Tibial nerve (tissue), 4 donors: Measurements from ENCODE around the gene SLC12A9.

ENCODE experiments used
- EP300 ChIP-seq, 2 donors: sonication (generic); formaldehyde crosslinking; IDR thresholded peaks; one replicate each; pipeline ENCODE4 v1.6.1; 2017; ENCODE audit warnings: antibody characterized with exemption in 2 of 2, mild to moderate bottlenecking in 1 of 2
- POLR2A ChIP-seq, 2 donors: fragments of 450-650 bp; IDR thresholded peaks; one replicate each; pipeline ENCODE4 v1.6.1; 2017; ENCODE audit warnings: antibody characterized with exemption in 2 of 2, mild to moderate bottlenecking in 2 of 2, moderate library complexity in 2 of 2
- TF ChIP-seq, protein P1 (sequence below), 5 experiments: fragments of 200-600 bp in 3 of 5; fragments of 450-650 bp in 2 of 5; sonication (generic) in 3 of 5; IDR thresholded peaks; one replicate each; pipeline ENCODE4 v1.5.1; 2016 to 2019; ENCODE audit warnings: antibody characterized with exemption in 5 of 5, mild to moderate bottlenecking in 3 of 5, moderate library complexity in 2 of 5

DNA sequence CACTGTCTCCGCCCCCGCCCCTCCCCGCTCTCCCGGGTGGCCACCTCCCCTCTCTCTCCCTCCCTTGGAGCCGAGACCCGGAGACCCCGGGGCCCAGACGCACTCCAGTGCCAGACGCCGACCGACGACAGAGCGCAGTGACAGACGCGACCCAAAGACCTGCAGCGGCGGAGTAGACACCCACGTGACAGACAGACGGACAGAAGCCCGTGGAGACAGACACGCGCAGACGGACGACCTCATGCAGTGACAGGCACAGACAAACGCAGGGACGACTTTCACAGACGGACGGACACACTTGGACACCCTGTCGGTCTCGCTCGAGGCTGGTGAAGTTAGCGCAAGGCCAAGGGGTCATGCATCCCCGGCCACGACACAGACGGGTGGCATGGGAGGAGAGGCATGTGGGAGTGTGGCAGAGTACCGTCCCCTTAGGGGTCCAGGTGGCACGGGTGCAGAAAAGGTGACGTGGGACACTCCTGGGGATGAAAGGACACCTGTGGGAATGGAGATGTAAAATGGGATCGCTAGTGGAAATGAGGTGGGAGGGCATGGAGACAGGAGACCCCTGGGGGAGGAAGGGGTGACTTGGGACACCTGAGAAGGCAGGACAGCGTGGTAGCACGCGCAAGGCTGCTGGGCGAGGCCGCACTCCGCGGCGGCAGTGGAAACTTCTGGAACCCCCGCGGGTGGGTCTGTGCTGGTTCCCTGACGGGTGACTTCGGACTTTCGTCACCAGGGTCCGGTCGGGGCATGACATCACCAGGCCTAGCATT, 43.6 kb downstream of the SLC12A9 start:
- TF ChIP-seq, protein P1, sequence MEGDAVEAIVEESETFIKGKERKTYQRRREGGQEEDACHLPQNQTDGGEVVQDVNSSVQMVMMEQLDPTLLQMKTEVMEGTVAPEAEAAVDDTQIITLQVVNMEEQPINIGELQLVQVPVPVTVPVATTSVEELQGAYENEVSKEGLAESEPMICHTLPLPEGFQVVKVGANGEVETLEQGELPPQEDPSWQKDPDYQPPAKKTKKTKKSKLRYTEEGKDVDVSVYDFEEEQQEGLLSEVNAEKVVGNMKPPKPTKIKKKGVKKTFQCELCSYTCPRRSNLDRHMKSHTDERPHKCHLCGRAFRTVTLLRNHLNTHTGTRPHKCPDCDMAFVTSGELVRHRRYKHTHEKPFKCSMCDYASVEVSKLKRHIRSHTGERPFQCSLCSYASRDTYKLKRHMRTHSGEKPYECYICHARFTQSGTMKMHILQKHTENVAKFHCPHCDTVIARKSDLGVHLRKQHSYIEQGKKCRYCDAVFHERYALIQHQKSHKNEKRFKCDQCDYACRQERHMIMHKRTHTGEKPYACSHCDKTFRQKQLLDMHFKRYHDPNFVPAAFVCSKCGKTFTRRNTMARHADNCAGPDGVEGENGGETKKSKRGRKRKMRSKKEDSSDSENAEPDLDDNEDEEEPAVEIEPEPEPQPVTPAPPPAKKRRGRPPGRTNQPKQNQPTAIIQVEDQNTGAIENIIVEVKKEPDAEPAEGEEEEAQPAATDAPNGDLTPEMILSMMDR (IDR thresholded peaks at IDR 0.05), result no peak
- TF ChIP-seq POLR2A (IDR thresholded peaks at IDR 0.05), result no peak
- TF ChIP-seq EP300 (IDR thresholded peaks at IDR 0.05), result no peak
